Measurements from ENCODE around the gene SESTD1.
"Not testable (repeated sequence)": the region's sequence is repeated elsewhere in the genome, so short reads cannot be mapped to it uniquely, and the experiment has no call there.

Gene SESTD1

DNA sequence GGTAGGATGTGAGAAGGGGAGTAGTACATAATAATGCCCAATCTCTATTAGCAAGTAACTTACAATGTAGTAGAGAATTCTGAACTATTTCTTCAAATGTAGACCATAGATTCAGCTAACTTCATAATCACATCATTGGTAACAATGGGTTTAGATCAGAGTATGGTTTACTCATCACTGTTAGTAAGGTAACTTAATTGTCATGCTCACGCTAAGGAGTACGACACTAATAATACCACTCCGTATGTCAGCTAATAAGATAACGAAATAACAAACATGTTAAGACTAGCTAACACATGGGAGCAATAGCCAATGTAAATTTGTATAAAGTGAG, 158.3 kb downstream of the SESTD1 start:
- DNase-seq (ENCODE audit: low read depth) = no peak

GRCh38 chr2:179104736-179105135, 159.9 kb downstream of the SESTD1 start:
- no peak for DNase-seq (ENCODE audit: low read depth)

DNA sequence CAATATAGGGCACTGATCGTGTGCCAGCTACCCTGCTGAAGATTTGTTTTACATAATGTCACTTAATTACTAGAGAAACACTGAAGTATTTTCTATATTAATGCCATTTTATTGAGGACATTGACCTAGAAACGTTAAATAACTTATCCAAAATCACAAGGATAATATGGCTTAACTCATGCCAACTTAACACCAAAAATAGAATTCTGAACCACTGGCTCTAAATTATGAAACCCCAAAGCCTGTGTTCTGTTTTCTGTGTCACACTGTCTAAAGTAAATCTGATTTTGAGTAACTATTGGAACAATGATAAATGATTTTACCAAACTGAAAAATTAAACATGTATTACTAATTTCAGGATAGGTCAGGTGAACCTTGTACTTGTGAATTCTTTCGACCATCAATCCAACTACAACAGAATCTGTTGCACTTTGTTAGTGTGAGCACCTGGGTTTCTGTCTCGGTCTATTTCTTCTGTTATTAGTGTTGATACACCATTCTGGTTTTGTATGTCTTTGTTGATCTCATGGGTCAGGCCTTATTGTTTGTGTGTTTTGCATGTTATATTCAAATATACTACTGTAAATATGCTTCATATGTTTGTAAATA, 166.4 kb downstream of the SESTD1 start:
- DNase-seq (ENCODE audit: low read depth) = no peak

DNA sequence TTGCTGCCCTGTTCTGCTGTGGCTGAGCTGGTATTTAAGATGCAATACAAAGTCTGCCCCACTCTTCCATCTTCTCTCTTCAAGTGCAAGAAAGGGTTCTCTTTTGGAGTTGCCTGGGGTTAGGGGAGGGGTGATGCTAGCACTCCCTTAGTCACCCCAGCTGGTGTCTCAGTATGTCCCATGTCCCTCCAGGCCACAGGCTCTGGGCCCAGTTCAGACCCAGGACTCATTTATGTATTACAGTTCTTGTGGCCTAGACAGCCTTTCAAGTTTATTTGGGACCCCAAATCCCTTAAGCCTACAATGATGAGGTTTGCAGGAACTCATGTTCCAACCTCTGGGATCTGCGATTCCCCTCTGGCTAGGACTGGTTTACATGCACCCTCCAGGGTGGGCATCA, 167.5 kb downstream of the SESTD1 start:
- DNase-seq (ENCODE audit: low read depth) = no peak

GRCh38 chr2:179096090-179096489, 168.5 kb downstream of the SESTD1 start:
- DNase-seq (ENCODE audit: low read depth) = no peak

GRCh38 chr2:179092912-179093311, 171.7 kb downstream of the SESTD1 start:
- DNase-seq (ENCODE audit: low read depth) = not testable (repeated sequence)

GRCh38 chr2:179082697-179083096, 181.9 kb downstream of the SESTD1 start:
- DNase-seq (ENCODE audit: low read depth) = no peak

- DNase-seq (ENCODE audit: low read depth) = no peak
These were observed 182.7 kb downstream of the SESTD1 start for GRCh38 chr2:179081954-179082353.

- no peak for DNase-seq (ENCODE audit: low read depth)
These were observed 192.1 kb downstream of the SESTD1 start for GRCh38 chr2:179072527-179072926.

GRCh38 chr2:179071810-179072355, 192.7 kb downstream of the SESTD1 start:
- DNase-seq (ENCODE audit: low read depth) = no peak

- DNase-seq (ENCODE audit: low read depth) = no peak
These were observed 193.7 kb downstream of the SESTD1 start for GRCh38 chr2:179070895-179071294.

DNA sequence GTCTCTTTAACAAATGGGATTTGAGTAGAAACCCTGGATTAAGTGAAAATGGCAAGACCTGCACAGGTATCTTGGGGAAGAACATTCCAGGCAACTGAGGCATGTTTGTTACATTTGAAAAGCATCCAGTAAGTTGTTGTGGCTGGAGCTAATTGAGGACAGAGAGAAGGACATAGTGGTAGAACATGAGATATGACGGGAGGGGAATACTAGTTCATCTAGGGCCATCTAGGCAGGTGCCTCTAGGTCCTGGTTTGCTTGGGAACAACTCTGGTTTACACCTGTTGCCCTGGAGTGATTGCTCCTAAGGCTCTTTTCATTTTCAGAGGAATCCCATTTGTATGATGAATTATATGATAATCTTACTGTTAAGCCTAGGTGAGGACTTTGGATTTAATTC, 194.9 kb downstream of the SESTD1 start:
- DNase-seq (ENCODE audit: low read depth) = no peak

- no peak for DNase-seq (ENCODE audit: low read depth)
These were observed 195.5 kb downstream of the SESTD1 start for GRCh38 chr2:179068991-179069643.

DNA sequence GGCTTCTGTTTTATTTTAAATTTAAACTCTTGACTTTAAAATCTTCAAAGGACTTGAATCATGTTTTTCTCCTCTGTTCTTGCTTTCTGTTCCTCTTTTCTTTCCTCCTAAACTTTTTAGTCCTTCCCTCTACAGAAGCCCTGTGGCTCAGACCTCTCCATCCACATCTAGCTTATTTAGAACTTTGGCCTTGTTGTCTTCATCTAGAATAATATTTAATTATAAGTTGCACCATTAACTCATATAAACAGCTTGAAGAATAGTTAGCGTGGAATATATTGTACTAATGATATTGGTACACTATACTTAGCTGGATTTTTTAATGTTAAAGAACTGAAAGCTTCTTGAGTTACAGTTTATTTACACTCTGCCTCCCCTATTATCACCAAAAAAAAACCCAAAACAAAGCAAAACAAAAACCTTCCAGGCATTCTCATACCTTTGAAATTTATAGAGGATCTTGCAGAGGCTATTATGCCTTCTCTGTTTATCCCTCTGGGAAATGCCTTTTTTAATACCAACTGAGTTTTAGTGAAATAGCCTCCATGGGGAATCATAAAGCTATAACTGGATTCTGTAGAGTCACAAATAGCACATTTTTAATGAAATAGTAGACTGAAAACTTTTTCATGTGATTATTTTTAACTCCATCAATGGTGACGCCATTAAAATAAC, 205.5 kb downstream of the SESTD1 start:
- no peak for DNase-seq (ENCODE audit: low read depth)

- DNase-seq (ENCODE audit: low read depth) = no peak
These were observed 206.9 kb downstream of the SESTD1 start for GRCh38 chr2:179057737-179058136.

GRCh38 chr2:179053568-179053967, 211.1 kb downstream of the SESTD1 start:
- DNase-seq (ENCODE audit: low read depth) = not testable (repeated sequence)
